Parietal lobe (tissue), 2 donors: ENCODE data around the gene DPCD. TPM values are rescaled to one million over a fixed set of nuclear protein-coding genes. Genes with fewer than 3 reads are reported as not detected.

Experiments used
- small RNA-seq: library from RNA; depleted of rRNA; stranded (forward); fragments of <200 nt; gene quantifications from one replicate; pipeline ENCODE3, GENCODE V24; 2014; ENCODE audit warnings: low replicate concordance
- total RNA-seq: library from RNA; depleted of rRNA; stranded (reverse); fragments of >200 nt; gene quantifications from one replicate; pipeline ENCODE4 v1.2.3, GENCODE V29; 2014

DPCD gene
- 12.8 TPM for total RNA-seq

GRCh38 chr10:101587725-101588653 is at the start of gene DPCD, which contains the start of gene POLL:
DPCD (plus strand) TSS chr10:101588321; CDS start chr10:101588337, 16 bp downstream.
POLL (minus strand) TSS chr10:101588257; CDS start chr10:101587360, 897 bp downstream.

Small RNA genes within 50 kb of the gene (small RNA-seq; reads per million reads assigned to genes)
- gene MIR3158-1 (not detected), gene RNU6-1165P (not detected)

Other genes starting within 250 kb of the DPCD start
- 52.9 TPM for gene BTRC, start 234.2 kb upstream of the DPCD start, total RNA-seq
- 20.3 TPM for gene POLL, start 64 bp upstream of the DPCD start, total RNA-seq
- gene FBXW4, start 106.8 kb downstream of the DPCD start, total RNA-seq: 73.2 TPM
- not detected for gene FGF8, start 187.8 kb downstream of the DPCD start, total RNA-seq
- 26.3 TPM for gene NPM3, start 195.1 kb downstream of the DPCD start, total RNA-seq
- 475 TPM for gene OGA, start 230.1 kb downstream of the DPCD start, total RNA-seq